ENCODE results near the gene CTNND2. TPM values are rescaled to one million over a fixed set of nuclear protein-coding genes. Genes with fewer than 3 reads are reported as not detected.

The CTNND2 gene
- total and polyA plus RNA-seq, 2 donors, result 0.24 to 1.4 TPM

DNA sequence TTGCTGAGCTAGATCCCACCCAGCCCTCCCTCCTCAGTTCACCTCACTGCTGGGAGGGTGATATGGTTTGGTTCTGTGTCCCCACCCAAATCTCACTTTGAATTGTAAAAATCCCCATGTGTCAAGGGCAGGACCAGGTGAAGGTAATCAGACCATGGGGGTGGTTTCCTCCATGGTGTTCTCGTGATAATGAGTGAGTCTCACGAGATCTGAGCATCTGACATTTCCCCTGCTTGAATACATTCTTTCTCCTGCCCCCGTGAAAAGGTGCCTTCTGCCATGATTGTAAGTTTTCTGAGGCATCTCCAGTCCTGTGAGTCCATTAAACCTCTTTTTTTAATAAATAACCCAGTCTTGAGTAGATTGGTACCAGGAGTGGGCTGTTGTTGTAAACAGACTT lies 673.4 kb downstream of the CTNND2 start:
- no peaks in the 10 kb centered on the region for H3K36me3 ChIP-seq (ENCODE audit: insufficient read depth)
- no peak for DNase-seq (ENCODE audit: extremely low spot score)

DNA sequence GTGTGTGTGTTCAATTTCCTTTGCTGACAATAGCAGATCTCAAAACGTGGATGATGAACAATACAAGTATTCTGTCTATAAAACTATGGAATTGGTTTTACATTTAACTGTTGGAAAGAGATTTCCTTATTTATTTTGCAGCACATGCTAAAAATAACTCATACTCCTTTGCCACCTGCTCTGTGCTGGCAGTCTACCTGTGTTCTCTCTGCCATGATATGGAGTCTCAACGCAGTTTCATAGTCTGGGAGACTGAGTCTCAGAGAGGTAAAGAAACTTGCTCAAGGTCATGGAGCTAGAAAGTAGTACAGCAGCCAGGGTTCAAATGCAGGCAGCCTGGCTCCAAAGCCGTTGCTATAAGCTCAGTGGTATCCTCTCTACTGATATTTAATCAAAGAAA lies 677.2 kb downstream of the CTNND2 start:
- H3K4me1 ChIP-seq (ENCODE audit: insufficient read depth), result no peaks in the 10 kb centered on the region
- no peak for DNase-seq (ENCODE audit: extremely low spot score)
- H3K27ac ChIP-seq (ENCODE audit: low read depth), result no peak overlapping the region
- 60% methylated on average over 3 of the region's 3 CpGs for WGBS
- H3K36me3 ChIP-seq (ENCODE audit: insufficient read depth), result no peaks in the 10 kb centered on the region
- no peak overlapping the region for H3K4me3 ChIP-seq (ENCODE audit: low read depth, low read length)

More for the DNA sequence above, 673.4 kb downstream of the CTNND2 start:
- no peaks in the 10 kb centered on the region for H3K4me1 ChIP-seq (ENCODE audit: insufficient read depth)
- no peak overlapping the region for H3K4me3 ChIP-seq (ENCODE audit: low read depth, low read length)
- H3K27ac ChIP-seq (ENCODE audit: low read depth), result no peak overlapping the region
- WGBS, result 88% methylated on average over 3 of the region's 3 CpGs

DNA sequence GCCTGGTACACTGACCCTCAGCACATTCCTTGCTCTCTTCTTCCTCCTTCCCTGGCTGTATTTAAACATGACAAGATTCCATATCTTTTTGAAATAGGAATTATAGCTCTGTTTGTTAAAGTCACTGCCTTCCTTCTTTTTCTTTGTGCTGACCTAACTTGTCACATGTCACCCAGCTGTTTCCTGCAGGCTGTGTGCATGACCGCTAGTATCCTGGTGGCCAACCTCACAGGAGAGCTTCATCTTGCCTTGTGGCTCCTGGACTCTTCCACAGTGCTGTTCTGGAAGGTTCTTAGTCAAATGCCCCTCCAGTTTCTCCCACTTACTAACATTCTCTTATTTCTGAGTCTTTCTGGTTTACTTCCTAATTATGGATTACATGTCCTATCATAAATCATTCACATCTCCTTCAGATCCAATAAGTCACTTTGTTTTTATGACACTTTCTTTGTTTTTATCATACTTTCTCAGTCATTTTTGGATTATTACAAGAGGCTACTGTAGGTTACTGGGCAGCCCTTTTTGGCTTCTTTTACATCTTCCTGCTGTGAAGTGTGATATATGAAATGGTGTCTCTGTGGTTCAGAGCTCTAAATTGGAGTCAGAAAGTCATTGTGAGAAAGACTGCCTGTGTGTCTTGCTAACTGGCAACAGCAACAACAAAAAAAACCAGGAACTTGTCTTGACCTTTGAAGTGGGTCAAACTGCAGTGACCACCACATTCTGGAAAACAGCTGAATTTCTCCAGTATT lies 679.6 kb downstream of the CTNND2 start:
- H3K4me1 ChIP-seq (ENCODE audit: insufficient read depth), result no peaks in the 10 kb centered on the region
- no peak overlapping the region for H3K27ac ChIP-seq (ENCODE audit: low read depth)
- 71% methylated on average over 1 of the region's 1 CpG for WGBS
- no peaks in the 10 kb centered on the region for H3K36me3 ChIP-seq (ENCODE audit: insufficient read depth)
- no peak overlapping the region for H3K4me3 ChIP-seq (ENCODE audit: low read depth, low read length)
- DNase-seq (ENCODE audit: extremely low spot score), result no peak

- no peak overlapping the region for H3K4me3 ChIP-seq (ENCODE audit: low read depth, low read length)
- no peaks in the 10 kb centered on the region for H3K4me1 ChIP-seq (ENCODE audit: insufficient read depth)
- no peak overlapping the region for H3K27ac ChIP-seq (ENCODE audit: low read depth)
- no peak for DNase-seq (ENCODE audit: extremely low spot score)
- WGBS, result 86% methylated on average over 5 of the region's 5 CpGs
- no peaks in the 10 kb centered on the region for H3K36me3 ChIP-seq (ENCODE audit: insufficient read depth)
These were observed 682.1 kb downstream of the CTNND2 start for GRCh38 chr5:11222169-11222568.

DNA sequence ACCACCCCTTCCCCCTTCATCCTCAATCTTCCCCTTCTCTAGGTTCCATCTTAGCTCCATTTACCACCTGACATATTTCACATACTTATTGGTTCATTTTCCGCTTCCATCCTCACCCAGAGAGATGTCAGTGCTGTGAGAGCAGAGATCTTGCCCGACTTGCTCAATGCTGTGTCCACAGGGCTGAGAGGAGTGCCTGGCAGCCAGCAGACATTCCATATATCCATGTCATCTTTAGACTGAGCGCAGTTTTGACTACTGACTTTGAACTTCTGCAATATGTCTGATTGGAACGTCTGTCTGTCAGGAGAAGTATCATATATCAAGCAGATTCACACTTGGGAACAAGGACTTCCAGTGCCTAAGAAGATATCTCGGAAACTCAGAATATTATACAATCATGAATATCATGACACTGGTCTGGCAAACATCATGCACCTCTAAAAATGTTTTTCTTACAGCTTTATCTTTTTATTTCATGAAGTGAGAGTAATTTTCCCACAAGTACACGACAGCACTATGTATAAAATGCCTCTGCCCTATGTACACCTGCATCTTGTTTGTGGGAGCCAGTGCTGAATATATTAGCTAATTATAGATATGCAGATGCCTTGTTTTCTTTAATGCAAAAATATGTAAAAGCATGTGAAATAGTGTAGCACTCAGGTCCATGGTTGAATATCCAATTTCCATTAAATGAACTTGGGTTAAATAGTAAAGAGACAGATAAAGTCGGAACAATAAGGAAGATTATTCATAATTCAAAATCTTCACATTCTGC lies 689.2 kb downstream of the CTNND2 start:
- Histone ChIP-seq H3K27ac (ENCODE audit: low read depth) (no peak overlapping the region), H3K4me1 (ENCODE audit: insufficient read depth) (no peaks in the 10 kb centered on the region), H3K36me3 (ENCODE audit: insufficient read depth) (peaks cover 3% of the 10 kb centered on the region), H3K4me3 (ENCODE audit: low read depth, low read length) (no peak overlapping the region)
- 73% methylated on average over 7 of the region's 7 CpGs for WGBS
- DNase-seq (ENCODE audit: extremely low spot score), result no peak

GRCh38 chr5:11212706-11213105 lies 691.5 kb downstream of the CTNND2 start:
- 75% methylated on average over 3 of the region's 3 CpGs for WGBS
- H3K4me1 ChIP-seq (ENCODE audit: insufficient read depth), result no peaks in the 10 kb centered on the region
- peaks cover 3% of the 10 kb centered on the region for H3K36me3 ChIP-seq (ENCODE audit: insufficient read depth)
- H3K27ac ChIP-seq (ENCODE audit: low read depth), result no peak overlapping the region
- no peak for DNase-seq (ENCODE audit: extremely low spot score)
- no peak overlapping the region for H3K4me3 ChIP-seq (ENCODE audit: low read depth, low read length)

GRCh38 chr5:11197726-11198125 lies 706.5 kb downstream of the CTNND2 start:
- DNase-seq (ENCODE audit: extremely low spot score), result no peak
- Histone ChIP-seq H3K4me1 (ENCODE audit: insufficient read depth) (no peaks in the 10 kb centered on the region), H3K27ac (ENCODE audit: low read depth) (no peak overlapping the region), H3K4me3 (ENCODE audit: low read depth, low read length) (no peak overlapping the region), H3K36me3 (ENCODE audit: insufficient read depth) (no peaks in the 10 kb centered on the region)
- WGBS, result 83% methylated on average over 4 of the region's 4 CpGs

DNA sequence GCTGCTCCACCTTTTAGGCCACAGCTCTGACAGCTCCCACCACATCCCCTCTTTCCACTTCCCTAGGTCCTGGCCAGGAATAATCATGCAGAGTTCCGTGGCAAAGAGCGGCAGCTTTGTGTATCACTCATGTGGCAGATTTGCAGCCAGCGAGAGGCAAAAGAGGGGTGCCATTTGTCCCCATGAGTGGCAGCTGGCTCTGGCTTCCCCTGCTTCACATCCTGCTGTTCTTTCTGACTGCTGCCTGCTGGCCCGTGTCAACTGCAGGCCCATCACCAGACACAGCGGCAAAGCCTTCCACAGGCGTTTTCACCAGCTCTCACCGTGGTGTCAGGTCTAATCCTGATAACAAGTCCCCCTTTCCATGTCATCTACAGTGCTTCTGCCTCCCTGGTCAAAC lies 712.6 kb downstream of the CTNND2 start:
- 66% methylated on average over 7 of the region's 7 CpGs for WGBS
- H3K27ac ChIP-seq (ENCODE audit: low read depth), result no peak overlapping the region
- H3K36me3 ChIP-seq (ENCODE audit: insufficient read depth), result no peaks in the 10 kb centered on the region
- DNase-seq (ENCODE audit: extremely low spot score), result no peak
- no peaks in the 10 kb centered on the region for H3K4me1 ChIP-seq (ENCODE audit: insufficient read depth)
- H3K4me3 ChIP-seq (ENCODE audit: low read depth, low read length), result no peak overlapping the region

DNA sequence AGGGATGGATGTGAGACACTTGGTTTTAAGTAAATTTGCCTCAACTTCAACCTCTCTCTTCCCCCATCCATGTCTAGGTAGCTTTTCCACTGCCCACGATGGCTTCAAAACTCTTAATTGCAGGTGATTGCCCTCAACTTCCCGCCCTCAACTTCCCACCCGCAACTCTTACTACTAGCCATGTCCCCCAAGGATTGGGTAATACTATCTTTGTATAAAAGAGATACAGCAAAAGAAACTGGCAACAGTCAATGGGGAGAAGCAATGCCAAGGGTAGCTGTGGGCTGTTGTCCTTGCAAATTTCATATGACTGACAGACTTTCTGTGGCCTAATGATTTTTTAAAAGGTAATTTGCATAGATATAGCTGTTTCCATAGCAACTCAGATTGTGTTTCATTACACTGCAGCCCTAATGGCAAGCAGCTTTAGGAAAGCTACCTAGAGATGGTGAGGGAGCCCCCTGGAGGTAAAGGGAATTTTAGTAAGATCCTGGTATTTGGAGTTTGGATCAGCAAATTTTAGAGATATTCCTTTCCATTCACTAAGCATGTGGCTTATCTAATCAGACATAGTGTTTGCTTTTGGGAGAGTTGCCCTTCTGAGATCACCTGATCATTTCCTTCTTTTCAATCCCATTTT lies 721.7 kb downstream of the CTNND2 start:
- WGBS, result 60% methylated on average over 3 of the region's 3 CpGs
- Histone ChIP-seq H3K27ac (ENCODE audit: low read depth) (no peak overlapping the region), H3K36me3 (ENCODE audit: insufficient read depth) (no peaks in the 10 kb centered on the region), H3K4me1 (ENCODE audit: insufficient read depth) (peaks cover 1% of the 10 kb centered on the region), H3K4me3 (ENCODE audit: low read depth, low read length) (no peak overlapping the region)
- no peak for DNase-seq (ENCODE audit: extremely low spot score)

GRCh38 chr5:11181940-11182339 lies 722.3 kb downstream of the CTNND2 start:
- DNase-seq (ENCODE audit: extremely low spot score), result no peak
- H3K36me3 ChIP-seq (ENCODE audit: insufficient read depth), result no peaks in the 10 kb centered on the region

DNA sequence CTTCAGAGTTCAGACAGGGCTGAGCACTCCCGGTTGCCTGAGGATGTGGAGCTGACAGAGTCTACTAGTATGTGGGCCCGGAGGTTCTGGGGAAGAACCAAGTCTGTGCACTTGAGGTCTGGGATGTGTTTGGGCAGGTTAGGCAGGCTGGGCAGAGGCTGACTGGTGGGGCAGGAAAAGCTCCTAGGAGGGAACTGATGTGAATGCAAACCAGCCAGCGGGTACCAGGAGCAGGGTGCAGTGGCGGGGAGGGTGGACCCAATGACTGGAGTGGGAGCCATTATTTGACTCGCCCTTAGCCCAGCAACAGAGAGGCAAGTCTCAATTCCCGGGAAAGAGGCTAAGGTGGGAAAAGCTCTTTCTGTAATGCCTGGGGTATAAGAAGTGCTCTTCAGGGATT lies 723.4 kb downstream of the CTNND2 start:
- no peak overlapping the region for H3K4me3 ChIP-seq (ENCODE audit: low read depth, low read length)
- 91% methylated on average over 6 of the region's 6 CpGs for WGBS
- H3K4me1 ChIP-seq (ENCODE audit: insufficient read depth), result peaks cover 1% of the 10 kb centered on the region
- H3K27ac ChIP-seq (ENCODE audit: low read depth), result no peak overlapping the region
- no peak for DNase-seq (ENCODE audit: extremely low spot score)
- no peaks in the 10 kb centered on the region for H3K36me3 ChIP-seq (ENCODE audit: insufficient read depth)

More at GRCh38 chr5:11181940-11182339, 722.3 kb downstream of the CTNND2 start:
- Histone ChIP-seq H3K27ac (ENCODE audit: low read depth) (no peak overlapping the region), H3K4me1 (ENCODE audit: insufficient read depth) (peaks cover 1% of the 10 kb centered on the region), H3K4me3 (ENCODE audit: low read depth, low read length) (no peak overlapping the region)
- 88% methylated on average over 5 of the region's 5 CpGs for WGBS

DNA sequence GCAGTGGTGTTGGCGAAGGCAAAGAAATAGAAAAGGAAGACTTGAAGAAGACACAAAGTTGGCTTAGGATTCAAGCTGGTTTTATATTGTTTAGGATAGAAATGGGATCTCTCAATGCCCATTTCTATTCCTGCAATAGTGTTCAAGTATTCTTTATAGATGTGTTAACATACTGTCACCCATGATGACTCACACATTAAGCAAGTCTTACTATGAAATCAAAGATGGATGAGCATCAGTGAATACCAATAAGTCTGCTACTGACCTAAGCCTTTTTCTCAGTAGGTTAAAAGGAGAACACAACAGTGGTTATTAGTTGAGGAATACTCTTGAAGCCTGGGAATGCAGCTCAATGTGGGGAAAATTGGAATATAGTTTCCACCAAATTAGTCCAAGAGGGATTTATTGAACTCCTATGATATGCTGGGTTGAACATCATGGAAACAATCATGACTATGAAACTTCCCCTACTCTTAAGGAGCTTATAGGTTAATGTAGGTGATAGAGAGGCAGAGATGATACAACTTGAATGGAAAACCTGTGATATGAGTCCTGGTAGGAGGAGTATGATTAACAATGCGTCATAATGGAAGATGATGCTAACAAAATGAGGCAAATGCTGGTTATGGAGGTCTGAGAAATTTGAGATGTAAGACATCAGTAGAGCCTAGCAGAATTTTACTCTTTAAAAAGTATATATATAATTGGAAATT lies 726.1 kb downstream of the CTNND2 start:
- Histone ChIP-seq H3K4me3 (ENCODE audit: low read depth, low read length) (no peak overlapping the region), H3K4me1 (ENCODE audit: insufficient read depth) (no peaks in the 10 kb centered on the region), H3K36me3 (ENCODE audit: insufficient read depth) (no peaks in the 10 kb centered on the region), H3K27ac (ENCODE audit: low read depth) (peak overlapping the region; percentile 23)
- no peak for DNase-seq (ENCODE audit: extremely low spot score)
- WGBS, result 95% methylated on average over 2 of the region's 2 CpGs

DNA sequence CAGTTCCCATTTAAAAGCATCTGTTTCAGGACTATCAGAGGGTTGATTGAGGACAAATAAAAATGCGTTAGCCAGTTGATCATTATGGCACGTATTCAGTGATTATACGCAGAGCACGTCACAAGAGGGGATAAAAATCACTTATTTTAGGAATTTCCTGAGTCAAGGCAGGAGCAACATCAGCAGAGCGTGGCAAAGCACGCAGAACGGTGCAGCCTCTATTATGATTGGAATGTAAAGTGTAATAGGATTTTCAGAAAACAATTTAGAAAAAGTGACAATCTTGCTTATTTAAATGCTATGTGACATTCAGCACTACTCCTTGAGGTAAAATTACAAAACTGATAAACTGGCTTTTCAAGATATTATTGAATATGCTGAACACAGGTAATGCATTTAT lies 729.7 kb downstream of the CTNND2 start:
- 54% methylated on average over 7 of the region's 7 CpGs for WGBS
- H3K4me3 ChIP-seq (ENCODE audit: low read depth, low read length), result no peak overlapping the region
- no peaks in the 10 kb centered on the region for H3K36me3 ChIP-seq (ENCODE audit: insufficient read depth)
- H3K27ac ChIP-seq (ENCODE audit: low read depth), result no peak overlapping the region
- H3K4me1 ChIP-seq (ENCODE audit: insufficient read depth), result no peaks in the 10 kb centered on the region
- DNase-seq (ENCODE audit: extremely low spot score), result no peak
